Tibial artery (tissue), 4 donors: ENCODE data around the gene GALNTL6.

Experiments
- DNase-seq, 2 donors: peaks; one replicate each; pipeline ENCODE4 v3.0.0-alpha.2; 2019
- H3K27ac ChIP-seq, 2 donors: fragments of 200-600 bp; sonication (generic) in 1 of 2; 1 replicate in 1 of 2; 2 replicates in 1 of 2; pipeline ENCODE4 v1.5.1; 2018 to 2019; ENCODE audit warnings: mild to moderate bottlenecking in 1 of 2
- H3K27me3 ChIP-seq, 2 donors: fragments of 200-600 bp; sonication (generic) in 1 of 2; one replicate each; pipeline versions ENCODE4 v1.5.1 to v1.6.0; 2016 to 2019
- H3K36me3 ChIP-seq, 3 donors: fragments of 200-600 bp; sonication (generic) in 2 of 3; one replicate each; pipeline ENCODE4 v1.5.1; 2016 to 2019; ENCODE audit warnings: mild to moderate bottlenecking in 2 of 3
- H3K4me1 ChIP-seq, 4 donors: fragments of 200-600 bp; sonication (generic) in 2 of 4; 1 replicate in 3 of 4; 2 replicates in 1 of 4; pipeline ENCODE4 v1.5.1; 2016 to 2019
- H3K4me3 ChIP-seq, 2 donors: fragments of 200-600 bp; sonication (generic) in 1 of 2; 1 replicate in 1 of 2; 2 replicates in 1 of 2; pipeline ENCODE4 v1.5.1; 2018 to 2019; ENCODE audit warnings: mild to moderate bottlenecking in 2 of 2
- H3K9me3 ChIP-seq, 3 donors: fragments of 200-600 bp; sonication (generic) in 1 of 3; one replicate each; pipeline ENCODE4 v1.5.1; 2016 to 2019
- CTCF ChIP-seq, 2 experiments: fragments of 200-600 bp in 1 of 2; fragments of 450-650 bp in 1 of 2; IDR thresholded peaks; one replicate each; pipeline ENCODE4 v1.5.1; 2017 to 2019; ENCODE audit warnings: antibody characterized with exemption in 2 of 2, mild to moderate bottlenecking in 1 of 2, moderate library complexity in 1 of 2
- intact Hi-C: fragments of 100-400 bp; cut with DNase I; formaldehyde crosslinking; loops from one replicate; pipeline ENCODE4 v1.15.0; 2023; ENCODE audit warnings: low total_unique reads

Gene GALNTL6

GRCh38 chr4:172866421-172866820 lies 1053.2 kb downstream of the GALNTL6 start:
- no peak for TF ChIP-seq CTCF (IDR thresholded peaks at IDR 0.05)
- DNase-seq, result no peak
- H3K4me1 ChIP-seq, result no peaks in the 10 kb centered on the region
- no peaks in the 10 kb centered on the region for H3K27me3 ChIP-seq
- H3K9me3 ChIP-seq, result no peaks in the 10 kb centered on the region
- intact Hi-C loops, result no loop called here
- H3K27ac ChIP-seq, result no peak overlapping the region
- H3K36me3 ChIP-seq, result no peaks in the 10 kb centered on the region
- no peak overlapping the region for H3K4me3 ChIP-seq

- Histone ChIP-seq H3K9me3 (no peaks in the 10 kb centered on the region), H3K27ac (no peak overlapping the region), H3K27me3 (no peaks in the 10 kb centered on the region), H3K36me3 (no peaks in the 10 kb centered on the region), H3K4me3 (no peak overlapping the region), H3K4me1 (no peaks in the 10 kb centered on the region)
- TF ChIP-seq CTCF (IDR thresholded peaks at IDR 0.05), result no peak
- intact Hi-C loops, result no loop called here
- DNase-seq, result no peak
Observed at GRCh38 chr4:172867835-172868234, 1054.6 kb downstream of the GALNTL6 start.

- Histone ChIP-seq H3K36me3 (no peaks in the 10 kb centered on the region), H3K27me3 (no peaks in the 10 kb centered on the region), H3K4me1 (no peaks in the 10 kb centered on the region), H3K27ac (no peak overlapping the region), H3K4me3 (no peak overlapping the region), H3K9me3 (no peaks in the 10 kb centered on the region)
- no peak for DNase-seq
- intact Hi-C loops, result no loop called here
- no peak for TF ChIP-seq CTCF (IDR thresholded peaks at IDR 0.05)
Observed at GRCh38 chr4:172868271-172868670, 1055.1 kb downstream of the GALNTL6 start.

GRCh38 chr4:172869621-172870268 lies 1056.5 kb downstream of the GALNTL6 start:
- TF ChIP-seq CTCF (IDR thresholded peaks at IDR 0.05), result no peak
- H3K4me1 ChIP-seq, result no peaks in the 10 kb centered on the region
- no peaks in the 10 kb centered on the region for H3K27me3 ChIP-seq
- no peaks in the 10 kb centered on the region for H3K36me3 ChIP-seq
- H3K27ac ChIP-seq, result no peak overlapping the region
- H3K4me3 ChIP-seq, result no peak overlapping the region
- H3K9me3 ChIP-seq, result no peaks in the 10 kb centered on the region
- intact Hi-C loops, result no loop called here
- DNase-seq, result no peak

- intact Hi-C loops, result no loop called here
- no peak for DNase-seq
- H3K36me3 ChIP-seq, result no peaks in the 10 kb centered on the region
- H3K9me3 ChIP-seq, result no peaks in the 10 kb centered on the region
- no peak for TF ChIP-seq CTCF (IDR thresholded peaks at IDR 0.05)
- H3K4me1 ChIP-seq, result no peaks in the 10 kb centered on the region
- no peak overlapping the region for H3K4me3 ChIP-seq
- H3K27me3 ChIP-seq, result no peaks in the 10 kb centered on the region
- H3K27ac ChIP-seq, result no peak overlapping the region
Observed at GRCh38 chr4:172871381-172871780, 1058.2 kb downstream of the GALNTL6 start.

- intact Hi-C loops, result no loop called here
- DNase-seq, result no peak
- Histone ChIP-seq H3K4me3 (no peak overlapping the region), H3K36me3 (no peaks in the 10 kb centered on the region), H3K27ac (no peak overlapping the region), H3K9me3 (no peaks in the 10 kb centered on the region), H3K4me1 (no peaks in the 10 kb centered on the region), H3K27me3 (no peaks in the 10 kb centered on the region)
- TF ChIP-seq CTCF (IDR thresholded peaks at IDR 0.05), result no peak
Observed at GRCh38 chr4:172874944-172875343, 1061.7 kb downstream of the GALNTL6 start.
